ENCODE data around the gene ELL3.
A peak's percentile ranks its signal among the peaks of the same experiment; 100 is the strongest.
"Not testable (repeated sequence)": the region's sequence is repeated elsewhere in the genome, so short reads cannot be mapped to it uniquely, and the experiment has no call there.

The ELL3 gene

DNA sequence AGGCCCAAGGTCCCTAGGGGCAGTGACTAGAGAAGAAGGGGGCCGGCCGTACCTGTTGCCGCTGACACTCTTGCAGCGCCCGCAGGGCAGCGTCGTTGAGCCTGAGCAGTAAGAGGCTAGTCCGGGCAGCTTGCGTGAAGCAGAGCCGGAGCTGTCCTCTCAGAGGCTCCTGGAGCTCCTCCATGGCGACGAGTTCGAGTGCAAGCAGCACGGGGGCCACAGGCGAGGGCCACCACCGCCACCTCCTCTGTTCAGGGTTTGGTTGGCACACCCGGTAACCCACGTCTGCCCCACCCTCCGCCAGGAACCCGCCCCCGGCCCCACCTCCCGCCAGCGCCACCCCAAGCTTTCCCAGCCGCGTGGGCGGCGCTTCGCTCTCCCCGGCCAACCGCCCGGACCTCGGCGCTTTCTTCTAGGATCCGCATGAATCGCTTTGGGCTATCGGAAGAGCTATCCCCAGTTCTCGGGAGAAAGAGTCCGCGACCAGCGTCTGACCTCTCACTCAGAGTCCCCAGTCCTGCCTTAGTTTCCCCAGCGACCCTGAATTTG lies at the start of gene ELL3:
TSS of gene ELL3 (minus strand) at position 249 of the 549 bp plus-strand sequence. CDS start at position 184, 65 bp downstream.
- peak; percentile 58 to 71 for DNase-seq

DNA sequence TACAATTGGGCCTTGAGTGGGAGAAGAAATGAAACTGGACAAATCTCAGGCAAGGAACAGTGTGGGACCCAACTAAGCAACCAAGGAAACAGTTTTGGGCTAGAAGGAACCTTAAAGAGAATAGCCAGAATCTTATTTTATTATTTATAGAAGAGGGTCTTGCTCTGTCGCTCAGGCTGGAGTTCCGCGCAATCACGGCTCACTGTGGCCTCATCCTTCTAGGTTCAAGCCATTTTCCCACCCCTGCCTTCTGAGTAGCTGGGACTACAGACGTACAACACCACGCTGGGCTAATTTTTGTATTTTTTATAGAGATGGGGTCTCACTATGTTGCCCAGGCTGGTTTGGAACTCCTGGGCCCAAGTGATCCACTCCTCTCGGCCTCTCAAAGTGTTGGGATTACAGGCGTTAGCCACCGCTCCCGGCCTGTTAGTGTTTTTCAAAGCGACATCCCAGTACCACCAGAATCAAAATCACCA lies 49.3 kb upstream of the ELL3 start:
- DNase-seq, result no peak

- not testable (repeated sequence) for DNase-seq
These were observed 48.5 kb upstream of the ELL3 start for GRCh38 chr15:43825305-43825704.

DNA sequence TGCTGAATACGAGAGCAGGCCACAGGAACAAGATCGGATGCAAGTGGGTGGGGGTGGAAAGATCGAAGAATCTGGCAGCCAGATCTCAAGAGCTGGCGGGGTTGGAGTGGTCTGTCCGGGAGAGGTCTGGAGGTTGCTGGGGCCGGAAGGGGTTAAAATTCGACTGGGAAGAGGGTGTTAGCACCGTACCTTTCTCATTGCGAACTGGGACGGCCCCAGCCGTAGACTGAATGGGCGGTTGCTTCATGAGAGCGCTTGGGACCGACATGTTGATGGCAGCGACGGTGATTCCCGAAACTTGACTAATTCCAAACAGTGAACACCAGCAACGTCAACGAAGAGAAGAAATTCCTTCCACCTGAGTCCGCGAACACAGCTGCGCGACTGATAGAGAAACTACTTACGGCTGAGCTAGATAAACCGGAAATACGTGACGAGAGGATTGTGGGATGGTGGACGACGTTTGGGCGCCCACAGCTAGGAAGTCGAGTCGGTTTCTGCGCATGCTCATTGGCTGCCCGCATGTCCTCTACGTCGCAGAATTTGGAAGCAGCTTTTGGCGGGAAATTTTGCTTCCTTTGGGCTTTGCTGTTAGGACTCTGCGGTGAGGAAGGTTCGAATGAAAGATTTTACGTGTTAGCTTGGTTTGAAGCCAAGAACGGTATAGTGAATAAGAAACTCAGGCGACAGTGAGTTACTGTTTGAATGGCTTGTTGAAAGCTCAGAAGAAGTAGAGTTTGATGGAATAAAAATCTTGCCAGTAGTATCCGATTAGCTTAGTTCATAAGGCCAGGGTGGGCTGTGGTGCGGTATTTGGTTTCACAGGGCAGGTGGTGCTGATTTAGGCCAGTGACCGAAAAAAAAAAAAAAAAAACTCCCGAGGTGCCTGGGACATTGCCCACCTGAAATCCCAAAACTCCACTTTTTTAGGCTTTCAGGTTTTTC lies 47.8 kb upstream of the ELL3 start, which contains the start of gene MFAP1:
TSS of gene MFAP1 (minus strand) at position 389 of the 945 bp plus-strand sequence. CDS start at position 268, 121 bp downstream.
- peak; percentile 83 to 88 for DNase-seq

GRCh38 chr15:43821505-43821904 lies 44.7 kb upstream of the ELL3 start:
- no peak for DNase-seq

- DNase-seq, result not testable (repeated sequence)
These were observed 38.3 kb upstream of the ELL3 start for GRCh38 chr15:43815064-43815463.

DNA sequence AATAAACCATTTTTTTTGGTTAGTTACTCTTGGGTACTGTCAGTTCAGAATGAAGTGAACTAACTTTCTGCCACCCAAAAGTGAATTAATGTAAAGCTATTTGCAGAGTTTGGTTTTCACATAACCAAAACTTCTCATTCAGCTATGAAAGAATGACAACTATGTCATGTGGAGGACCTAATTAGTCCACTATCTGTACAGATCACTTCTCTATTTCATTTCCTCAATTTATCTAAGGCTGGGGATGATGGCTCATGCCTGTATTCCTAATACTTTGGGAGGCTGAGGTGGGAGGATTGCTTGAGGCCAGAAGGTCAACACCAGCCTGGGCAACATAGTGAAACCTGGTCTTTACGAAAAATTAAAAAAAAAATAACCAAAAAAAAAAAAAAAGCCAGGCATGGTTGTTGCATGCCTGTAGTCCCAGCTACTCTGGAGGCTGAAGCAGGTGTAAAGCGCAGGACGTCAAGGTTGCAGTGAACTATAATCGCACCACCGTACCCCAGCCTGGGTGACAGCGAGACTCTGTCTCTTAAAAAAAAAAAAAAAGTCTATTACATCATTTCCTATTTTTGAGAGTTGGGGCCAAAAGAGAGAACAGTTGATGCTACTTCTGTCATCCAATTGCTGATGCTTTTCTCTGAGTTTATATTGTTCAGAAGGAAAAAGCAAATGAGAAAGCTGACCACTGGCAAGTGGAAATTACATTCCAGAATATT lies 32.4 kb upstream of the ELL3 start:
- no peak for DNase-seq

DNA sequence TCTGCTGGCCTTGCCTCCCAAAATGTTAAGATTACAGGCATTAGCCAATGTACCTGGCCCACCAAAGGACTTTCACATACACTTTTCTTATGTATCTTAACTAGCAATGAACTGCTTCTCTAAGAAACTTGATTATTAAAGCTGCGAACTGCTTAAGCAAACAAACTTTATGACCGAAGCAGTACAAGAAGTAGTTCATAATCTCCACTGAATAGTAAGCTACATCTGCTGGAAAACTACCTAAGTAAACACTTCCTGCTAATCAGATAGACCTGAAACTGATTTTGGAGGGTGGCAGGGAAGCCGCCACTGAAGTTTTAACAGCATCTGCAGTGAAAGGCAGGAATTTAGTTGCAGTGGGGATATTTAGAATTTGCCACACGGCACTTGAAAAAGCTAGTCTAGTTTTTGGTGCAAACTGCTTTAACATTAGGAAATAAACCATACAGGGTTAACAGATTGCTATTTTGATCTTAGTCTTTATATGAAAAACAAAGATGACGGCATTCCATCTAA lies 31.7 kb upstream of the ELL3 start:
- DNase-seq, result no peak

DNA sequence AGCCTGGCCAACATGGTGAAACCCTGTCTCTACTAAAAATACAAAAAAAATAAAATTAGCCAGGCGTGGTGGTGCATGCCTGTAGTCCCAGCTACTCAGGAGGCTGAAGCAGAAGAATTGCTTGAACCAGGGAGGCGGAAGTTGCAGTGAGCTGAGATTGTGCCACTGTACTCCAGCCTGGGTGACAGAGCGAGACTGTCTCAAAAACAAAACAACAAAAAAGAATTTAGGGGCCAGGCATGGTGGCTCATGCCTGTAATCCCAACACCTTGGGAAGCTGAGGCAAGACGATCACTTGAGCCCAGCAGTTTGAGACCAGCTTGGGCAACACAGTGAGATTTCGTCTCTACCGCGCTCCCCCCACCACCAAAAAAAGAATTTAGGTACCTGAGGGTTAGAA lies 25.9 kb upstream of the ELL3 start:
- not testable (repeated sequence) for DNase-seq

GRCh38 chr15:43800286-43801141 lies 23.7 kb upstream of the ELL3 start, which contains the start of gene HYPK:
Gene HYPK (plus strand): TSS chr15:43800599. CDS start chr15:43800623, 24 bp downstream.
- DNase-seq, result peak; percentile 47 to 57

GRCh38 chr15:43799945-43800285 lies 23.1 kb upstream of the ELL3 start, which contains the start of gene SERINC4:
Gene SERINC4 (minus strand): TSS chr15:43800220. CDS start chr15:43799986, 234 bp downstream.
- no peak for DNase-seq

DNA sequence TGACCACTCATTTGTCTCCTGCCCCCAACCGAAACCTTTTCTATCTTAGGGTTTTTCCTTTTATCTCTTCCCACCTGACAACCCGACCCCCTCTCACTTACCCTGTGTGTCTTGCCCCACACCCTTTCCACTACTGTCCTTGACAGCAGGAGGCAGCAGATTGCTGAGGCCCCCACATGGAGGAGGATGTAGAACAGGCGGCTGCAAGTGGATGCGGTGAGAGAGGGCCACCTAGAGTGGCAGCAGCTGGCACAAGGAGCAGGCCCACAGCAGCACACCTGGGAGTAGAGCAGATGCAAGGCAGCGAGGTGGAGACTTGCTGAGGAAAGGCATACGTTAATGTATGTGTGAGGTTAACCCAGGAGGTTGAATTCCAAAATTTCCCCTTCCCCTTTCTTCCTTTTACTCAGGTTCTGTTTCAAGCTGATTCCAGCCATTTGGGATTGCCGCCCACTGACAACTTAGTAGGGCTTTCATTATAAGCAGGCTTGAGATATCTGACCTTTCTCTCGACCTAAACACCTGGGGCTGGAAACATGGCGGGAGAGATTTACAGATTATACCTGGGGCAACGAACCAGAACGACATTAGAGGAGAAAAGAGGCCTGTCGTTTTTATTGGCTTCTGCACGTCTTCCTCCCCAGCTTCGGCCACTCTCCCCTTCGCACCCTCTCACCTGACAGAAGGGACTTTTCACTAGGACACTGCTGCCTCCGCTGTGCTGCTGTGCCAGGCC lies 22.6 kb upstream of the ELL3 start:
- no peak for DNase-seq

DNA sequence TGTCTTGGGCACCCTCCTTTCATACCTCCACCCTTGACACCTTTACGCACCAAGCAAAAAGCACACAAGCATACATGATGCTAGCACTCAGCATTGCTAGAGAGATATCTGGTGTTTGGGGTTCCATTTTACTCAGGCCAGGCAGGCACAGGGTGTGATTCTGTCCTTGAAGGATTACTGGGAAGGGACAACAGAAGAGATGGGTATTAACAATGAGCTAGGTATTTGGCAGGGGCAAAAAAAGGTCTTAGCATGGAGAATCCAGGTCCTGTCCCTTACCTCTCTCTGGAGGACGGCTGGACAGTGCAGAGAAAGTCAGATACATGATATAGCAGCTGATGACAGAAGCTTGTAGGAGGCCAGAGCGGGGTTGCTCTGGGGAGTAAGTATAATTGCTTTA lies 19.8 kb upstream of the ELL3 start:
- DNase-seq, result no peak

GRCh38 chr15:43795997-43796396 lies 19.2 kb upstream of the ELL3 start:
- no peak for DNase-seq

DNA sequence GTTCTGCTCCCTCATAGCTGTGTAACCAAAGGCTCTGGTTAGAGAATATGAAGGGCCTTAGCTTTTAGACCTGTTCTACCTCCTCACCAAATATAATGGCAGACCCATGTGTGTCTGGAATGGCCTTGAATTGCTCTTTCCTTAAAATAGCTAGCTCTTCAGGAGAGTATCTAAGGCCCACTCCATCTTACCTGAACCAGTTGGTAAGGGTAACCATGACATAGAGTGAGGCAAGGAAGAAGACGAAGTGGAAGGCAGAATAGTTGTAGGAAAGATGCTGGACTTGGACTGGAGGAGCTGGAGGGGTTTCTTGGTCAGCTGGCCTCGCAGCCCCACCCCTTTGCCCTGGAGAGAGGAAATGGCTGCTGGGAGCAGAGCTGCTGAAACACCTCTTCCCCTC lies 18.4 kb upstream of the ELL3 start:
- no peak for DNase-seq

- no peak for DNase-seq
These were observed 17.7 kb upstream of the ELL3 start for GRCh38 chr15:43794269-43795037.

DNA sequence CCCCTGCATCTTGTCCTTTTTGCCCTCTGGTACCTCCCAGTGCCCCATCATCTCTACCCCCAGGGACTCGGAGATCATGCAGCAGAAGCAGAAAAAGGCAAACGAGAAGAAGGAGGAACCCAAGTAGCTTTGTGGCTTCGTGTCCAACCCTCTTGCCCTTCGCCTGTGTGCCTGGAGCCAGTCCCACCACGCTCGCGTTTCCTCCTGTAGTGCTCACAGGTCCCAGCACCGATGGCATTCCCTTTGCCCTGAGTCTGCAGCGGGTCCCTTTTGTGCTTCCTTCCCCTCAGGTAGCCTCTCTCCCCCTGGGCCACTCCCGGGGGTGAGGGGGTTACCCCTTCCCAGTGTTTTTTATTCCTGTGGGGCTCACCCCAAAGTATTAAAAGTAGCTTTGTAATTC lies 16.9 kb upstream of the ELL3 start:
- DNase-seq, result no peak

DNA sequence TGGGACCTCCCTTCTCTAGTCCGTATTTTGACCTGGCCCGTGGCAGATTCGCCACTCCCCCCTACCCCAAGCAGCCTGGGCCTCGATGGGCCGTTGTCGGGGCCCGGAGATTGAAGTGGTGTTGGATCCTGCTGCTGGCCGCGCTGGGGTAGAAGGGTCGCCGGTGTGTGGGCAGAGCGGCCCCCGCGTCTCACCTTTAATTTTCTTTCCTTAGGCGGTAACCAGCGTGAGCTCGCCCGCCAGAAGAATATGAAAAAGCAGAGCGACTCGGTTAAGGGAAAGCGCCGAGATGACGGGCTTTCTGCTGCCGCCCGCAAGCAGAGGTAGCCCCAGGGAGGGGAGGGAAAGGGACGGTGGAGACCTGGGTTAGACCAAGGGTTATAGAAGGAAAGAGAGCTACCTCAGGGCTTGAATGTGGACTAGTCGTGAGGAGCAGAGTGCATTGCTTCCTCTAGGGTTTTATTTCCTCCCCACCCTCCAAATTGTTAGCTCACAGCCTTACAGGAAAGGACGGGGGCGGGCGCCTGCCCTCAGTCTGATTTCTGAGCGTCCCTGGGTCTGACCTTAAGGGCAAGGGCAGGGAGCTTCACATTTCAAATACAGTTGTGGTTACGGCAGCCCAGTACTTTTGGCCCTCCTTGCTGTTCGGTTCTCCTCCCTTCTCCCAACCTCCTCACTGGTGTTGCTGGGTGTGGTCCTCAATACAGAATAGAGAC lies 16.2 kb upstream of the ELL3 start:
- no peak for DNase-seq

DNA sequence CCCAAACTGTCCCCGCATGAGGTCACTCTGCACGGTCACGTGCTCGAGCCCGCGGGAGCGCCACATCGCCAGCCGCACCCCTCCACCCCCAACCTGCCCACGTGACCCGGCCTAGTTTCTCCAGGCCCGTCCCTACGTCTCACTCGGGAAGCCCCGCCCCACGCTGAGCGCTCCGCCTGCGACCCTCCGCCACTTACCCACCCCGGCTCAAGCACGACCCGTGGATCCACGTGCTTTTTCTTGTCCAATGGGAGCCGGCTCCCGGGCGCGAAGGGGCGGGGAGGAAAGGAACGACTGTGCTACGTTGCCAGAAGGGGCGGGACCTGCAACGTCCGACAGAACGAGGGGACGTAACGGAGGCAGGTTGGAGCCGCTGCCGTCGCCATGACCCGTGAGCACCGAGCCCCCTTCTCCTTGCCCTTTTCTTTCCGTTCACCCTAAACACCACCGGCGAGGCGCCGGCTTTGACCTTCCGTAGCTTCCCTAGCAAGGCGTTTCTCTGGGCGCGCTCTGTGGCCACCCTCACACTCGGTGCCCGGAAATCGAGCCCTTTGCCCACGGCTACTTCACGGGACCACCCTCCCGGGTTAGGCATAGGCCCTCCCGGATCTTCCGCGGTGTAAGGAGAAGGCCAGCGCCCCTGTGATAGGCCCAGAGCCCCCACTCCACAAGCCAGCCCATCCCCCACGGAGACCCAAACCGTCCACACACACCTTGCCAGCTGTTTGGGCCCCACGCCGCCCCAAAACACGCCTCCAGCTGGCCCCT lies 15.4 kb upstream of the ELL3 start, which contains the start of gene SERF2:
TSS of gene SERF2 (plus strand) at position 328 of the 768 bp plus-strand sequence. CDS start at position 385, 57 bp downstream.
- peak; percentile 93 to 95 for DNase-seq
